SW480 (cell line): ENCODE data around the gene TPD52L2.
"Not testable (repeated sequence)": the region's sequence is repeated elsewhere in the genome, so short reads cannot be mapped to it uniquely, and the experiment has no call there.

Experiments used
- DNase-seq: peaks from one replicate; pipeline ENCODE4 v3.0.0-alpha.2; 2016; ENCODE audit warnings: low spot score

TPD52L2 gene

DNA sequence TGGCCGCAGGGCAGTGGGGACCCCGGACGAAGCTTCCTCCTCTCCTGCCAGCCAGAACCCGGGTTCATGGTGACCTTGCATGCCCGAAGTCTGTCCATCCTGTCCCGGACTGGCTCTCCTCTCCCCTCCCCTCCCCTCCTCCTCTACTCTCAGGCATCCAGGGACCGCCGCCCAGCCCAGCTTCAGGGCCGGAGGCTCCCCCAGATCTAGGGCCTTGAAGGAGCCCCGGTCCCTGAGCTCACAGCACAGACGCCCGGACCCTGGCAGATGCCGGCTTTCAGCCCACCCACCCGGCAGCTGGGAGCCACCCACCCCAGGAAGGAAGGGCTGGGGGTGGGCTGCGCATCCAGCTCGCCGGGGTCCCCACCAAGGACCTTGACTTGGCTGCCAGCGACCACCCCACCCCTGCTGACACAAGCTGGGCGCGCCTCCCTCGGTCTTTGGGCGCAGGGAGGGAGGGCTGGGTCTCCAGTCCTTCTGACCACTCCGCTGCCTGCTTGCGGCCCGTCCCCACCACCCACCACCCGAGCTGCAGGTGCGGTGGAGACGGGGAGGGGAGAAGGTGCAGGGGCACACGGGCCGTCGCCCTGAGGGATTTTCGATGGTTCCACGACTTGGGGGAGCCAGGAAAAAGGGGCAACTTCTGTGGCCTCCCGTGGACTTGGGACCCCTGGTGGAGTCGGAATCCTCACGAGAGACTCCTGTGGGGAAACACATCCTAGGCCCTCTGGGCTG is 9.5 kb upstream of the TPD52L2 start:
- DNase-seq: no peak

DNA sequence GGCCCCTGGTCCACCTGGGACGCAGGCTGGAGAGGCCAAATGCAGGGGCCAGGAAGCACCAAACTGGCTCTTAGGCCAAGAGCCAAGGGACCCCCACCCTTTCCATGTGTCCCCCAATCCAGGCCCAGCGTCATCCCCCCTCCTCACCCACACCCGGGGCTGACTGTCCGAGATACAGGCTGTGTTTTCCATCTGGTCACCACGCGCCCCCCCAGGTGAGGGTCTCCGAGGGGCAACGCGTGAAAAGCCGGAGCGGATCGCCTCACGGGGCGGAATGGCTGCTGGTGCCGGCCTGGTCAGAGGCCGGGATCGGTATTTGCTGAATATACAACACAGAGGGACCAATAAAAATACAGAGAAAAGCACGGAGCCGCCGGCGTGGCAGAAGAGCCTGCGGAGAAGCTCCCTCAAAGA is 9.0 kb upstream of the TPD52L2 start:
- DNase-seq: no peak

DNA sequence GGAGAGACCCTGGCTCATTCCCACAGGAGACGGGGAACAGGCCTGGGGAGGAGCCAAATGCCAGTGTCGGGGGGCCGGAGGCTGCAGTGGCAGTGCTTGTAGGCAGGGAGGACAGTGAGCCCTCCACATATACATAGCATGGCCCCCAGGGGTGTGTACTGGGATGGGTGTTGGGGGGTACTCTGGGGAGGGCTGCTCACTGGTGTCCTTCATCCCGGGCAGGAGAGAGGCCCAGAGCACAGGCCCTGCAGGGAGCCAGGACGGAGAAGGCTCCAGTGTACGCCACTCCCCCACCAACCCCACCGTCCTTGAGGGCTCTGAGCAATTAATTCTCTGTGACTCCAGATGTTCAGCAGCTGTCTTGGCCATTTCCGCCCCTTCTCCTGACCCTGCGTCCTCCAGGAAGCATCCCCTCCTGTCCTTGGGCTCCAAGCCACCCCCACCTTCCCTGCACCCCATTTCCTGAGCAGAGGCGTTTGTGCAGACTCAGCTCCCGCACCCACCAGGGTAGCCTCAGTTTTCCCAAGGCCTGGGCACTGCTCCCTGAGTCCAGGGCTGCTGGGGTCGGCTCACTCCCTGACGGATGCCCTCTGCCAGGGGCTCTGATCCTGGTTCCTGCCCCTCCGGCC is 7.2 kb upstream of the TPD52L2 start:
- no peak for DNase-seq

GRCh38 chr20:63858393-63859165 is 6.5 kb upstream of the TPD52L2 start:
- peak; percentile 65 for DNase-seq

GRCh38 chr20:63859166-63859699 is 5.8 kb upstream of the TPD52L2 start:
- DNase-seq: no peak

GRCh38 chr20:63860325-63861051 is 4.6 kb upstream of the TPD52L2 start:
- DNase-seq: no peak

- DNase-seq: no peak
These were observed 3.6 kb upstream of the TPD52L2 start, which contains the start of gene ABHD16B for GRCh38 chr20:63861365-63861934. Gene ABHD16B, plus strand, starts transcription at chr20:63861498. Its CDS starts 43 bp downstream, at chr20:63861541.

DNA sequence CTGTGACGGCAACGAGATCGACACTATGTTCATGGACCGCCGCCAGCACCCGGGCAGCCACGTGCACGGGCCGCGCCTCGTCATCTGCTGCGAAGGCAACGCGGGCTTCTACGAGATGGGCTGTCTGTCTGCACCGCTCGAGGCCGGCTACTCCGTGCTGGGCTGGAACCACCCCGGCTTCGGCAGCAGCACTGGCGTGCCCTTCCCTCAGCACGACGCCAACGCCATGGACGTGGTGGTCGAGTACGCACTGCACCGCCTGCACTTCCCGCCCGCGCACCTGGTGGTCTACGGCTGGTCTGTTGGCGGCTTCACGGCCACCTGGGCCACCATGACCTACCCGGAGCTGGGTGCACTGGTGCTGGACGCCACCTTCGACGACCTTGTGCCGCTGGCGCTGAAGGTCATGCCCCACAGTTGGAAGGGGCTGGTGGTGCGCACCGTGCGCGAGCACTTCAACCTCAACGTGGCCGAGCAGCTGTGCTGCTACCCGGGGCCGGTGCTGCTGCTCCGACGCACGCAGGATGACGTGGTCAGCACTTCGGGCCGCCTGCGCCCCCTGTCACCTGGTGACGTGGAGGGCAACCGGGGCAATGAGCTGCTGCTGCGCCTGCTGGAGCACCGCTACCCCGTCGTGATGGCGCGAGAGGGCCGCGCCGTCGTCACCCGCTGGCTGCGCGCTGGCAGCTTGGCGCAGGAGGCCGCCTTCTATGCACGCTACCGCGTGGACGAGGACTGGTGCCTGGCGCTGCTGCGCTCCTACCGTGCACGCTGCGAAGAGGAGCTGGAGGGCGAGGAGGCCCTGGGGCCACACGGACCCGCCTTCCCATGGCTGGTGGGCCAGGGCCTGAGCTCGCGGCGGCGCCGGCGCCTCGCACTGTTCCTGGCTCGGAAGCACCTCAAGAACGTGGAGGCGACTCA is 2.8 kb upstream of the TPD52L2 start:
- DNase-seq: no peak

DNA sequence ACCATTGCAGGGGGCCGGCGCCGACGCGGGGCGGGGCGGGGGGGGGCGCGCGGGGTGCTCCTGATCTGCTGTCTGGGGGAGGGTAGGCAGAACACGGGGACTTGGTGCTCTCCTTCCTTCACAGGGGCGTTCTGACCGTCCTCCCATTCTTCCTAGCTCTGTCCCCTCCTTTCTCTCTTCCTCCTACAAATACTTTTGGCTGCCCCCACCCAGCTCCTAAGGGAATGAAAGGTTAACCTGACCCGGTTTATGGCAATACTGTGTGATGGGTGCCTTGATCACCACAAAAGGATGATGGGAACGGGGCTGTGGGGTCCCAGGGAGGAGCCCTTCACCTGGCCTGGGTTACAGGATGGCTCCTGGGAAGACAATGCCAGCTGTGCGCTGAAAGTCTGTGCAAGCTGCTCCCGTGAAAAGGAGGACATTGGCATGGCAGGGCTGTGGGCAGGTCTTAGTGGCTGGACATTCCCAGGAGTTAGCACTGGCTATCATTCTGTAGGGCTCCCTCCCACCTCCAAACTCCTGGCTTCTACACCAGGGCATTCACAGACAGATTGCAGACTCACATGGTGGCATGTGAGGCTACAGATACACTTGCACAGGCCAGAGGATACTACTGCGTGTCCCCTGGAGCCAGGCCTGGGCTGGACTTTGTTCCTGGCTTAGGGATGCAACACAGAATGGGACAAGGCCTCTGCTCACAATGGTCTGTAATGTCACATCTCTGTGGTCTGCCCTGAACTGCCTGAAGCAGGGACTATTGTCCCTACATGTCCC is 1.9 kb upstream of the TPD52L2 start:
- no peak for DNase-seq

DNA sequence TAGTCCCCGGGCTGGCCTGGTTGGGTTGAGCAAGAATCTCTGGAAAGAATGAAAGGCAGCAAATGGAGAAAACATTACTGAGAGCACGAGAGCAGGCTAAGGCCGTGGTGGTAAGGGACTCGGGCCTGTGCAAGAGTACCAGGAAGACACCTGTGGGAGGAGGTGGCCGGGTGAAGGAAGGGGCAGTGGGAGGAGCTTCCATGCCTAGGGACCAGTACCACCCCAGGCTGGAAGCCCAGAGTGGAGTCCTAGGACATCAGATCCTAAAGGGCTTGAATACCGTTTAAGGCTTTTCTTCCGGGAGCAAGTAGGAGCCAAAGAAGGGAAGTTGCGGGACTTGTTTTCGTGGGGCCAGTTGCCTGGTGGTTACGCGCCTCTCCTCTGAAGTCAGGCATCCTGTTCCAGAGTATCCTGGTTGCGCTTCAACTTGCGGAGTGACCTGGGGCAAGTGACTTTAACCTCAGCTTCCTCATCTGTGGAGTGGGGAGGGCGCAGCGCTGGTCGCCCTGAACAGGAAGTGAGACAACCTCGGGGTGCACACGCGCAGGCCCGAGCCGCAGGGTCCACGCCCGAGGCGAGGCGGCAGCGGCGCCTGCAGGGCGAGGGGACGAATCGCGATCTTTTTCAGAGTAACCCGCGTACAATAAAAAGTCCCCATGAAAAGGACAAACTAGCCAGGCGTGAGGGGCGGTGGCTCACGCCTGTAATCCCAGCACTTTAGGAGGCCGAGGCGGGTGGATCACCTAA is 1.1 kb upstream of the TPD52L2 start:
- peak; percentile 93 for DNase-seq

- DNase-seq: no peak
These were observed 509 bp upstream of the TPD52L2 start for GRCh38 chr20:63864545-63864977.

- not testable (repeated sequence) for DNase-seq
These were observed 2.0 kb downstream of the TPD52L2 start for GRCh38 chr20:63867042-63867441.

GRCh38 chr20:63868264-63868663 is 3.2 kb downstream of the TPD52L2 start:
- no peak for DNase-seq

DNA sequence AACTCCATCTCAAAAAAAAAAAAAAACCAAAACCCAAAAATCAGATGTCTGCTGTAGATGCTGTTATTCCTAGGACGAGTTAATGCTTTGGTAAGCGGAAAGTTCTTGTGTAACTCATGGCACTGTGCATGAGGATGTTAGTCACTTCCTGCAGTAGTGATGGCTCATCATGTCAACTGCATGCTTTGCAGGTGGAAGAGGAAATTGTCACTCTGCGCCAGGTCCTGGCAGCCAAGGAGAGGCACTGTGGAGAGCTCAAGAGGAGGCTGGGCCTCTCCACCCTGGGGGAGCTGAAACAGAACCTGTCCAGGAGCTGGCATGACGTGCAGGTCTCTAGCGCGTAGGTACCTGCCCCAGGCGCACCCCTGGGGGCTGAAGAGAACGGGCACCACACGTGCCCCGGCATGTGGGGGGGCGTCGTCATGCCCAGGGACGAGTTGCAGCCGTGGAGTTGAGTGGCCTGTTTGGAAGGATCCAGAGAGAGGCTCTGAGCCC is 8.5 kb downstream of the TPD52L2 start:
- no peak for DNase-seq

DNA sequence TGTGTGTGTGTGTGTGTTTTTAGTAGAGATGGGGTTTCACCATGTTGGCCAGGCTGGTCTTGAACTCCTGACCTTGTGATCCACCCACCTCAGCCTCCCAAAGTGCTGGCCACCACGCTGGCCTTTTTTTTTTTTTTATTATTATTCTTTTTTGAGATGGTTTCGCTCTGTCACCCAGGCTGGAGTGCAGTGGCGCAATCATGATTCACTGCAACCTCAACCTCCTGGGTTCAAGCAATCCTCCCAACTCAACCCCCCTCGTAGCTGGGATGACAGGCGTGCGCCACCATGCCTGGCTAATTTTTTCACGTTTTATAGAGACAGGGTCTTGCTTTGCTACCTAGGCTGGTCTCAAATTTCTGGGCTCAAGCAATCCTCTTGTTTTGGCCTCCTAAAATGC is 9.2 kb downstream of the TPD52L2 start:
- not testable (repeated sequence) for DNase-seq

DNA sequence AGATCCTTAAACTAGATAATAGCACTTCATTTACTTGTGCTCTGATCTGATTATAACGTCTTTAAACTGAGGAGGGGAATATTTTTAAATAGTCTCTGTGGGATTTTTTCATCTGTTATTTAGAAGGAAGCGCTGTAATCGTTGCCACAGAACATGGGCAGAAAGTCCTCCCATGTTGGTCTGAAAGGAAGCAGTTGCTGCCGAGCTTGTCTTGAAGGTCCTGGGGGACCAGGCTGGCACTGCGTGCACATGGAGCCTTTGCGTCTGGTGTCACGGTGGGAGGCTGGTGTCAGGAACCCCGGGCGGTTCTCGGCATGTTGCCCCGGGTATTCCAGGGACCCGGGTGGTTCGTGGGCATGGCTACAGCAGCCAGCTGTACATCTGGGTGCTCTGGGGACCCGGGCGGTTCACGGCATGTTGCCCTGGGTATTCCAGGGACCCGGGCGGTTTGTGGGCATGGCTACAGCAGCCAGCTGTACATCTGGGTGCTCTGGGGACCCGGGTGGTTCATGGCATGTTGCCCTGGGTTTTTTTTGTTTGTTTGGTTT is 11.5 kb downstream of the TPD52L2 start:
- no peak for DNase-seq

- no peak for DNase-seq
These were observed 12.8 kb downstream of the TPD52L2 start for GRCh38 chr20:63877755-63878470.
